DND-41 (cell line): ENCODE data around the gene TMEM92.

ENCODE experiments used
- ATAC-seq: fragments of 200-7000 bp; cut with Tn5 transposase; 3 replicates; pipeline ENCODE4 v1.9.1; 2021; ENCODE audit warnings: low read depth; ENCODE audit not compliant: insufficient read depth
- DNase-seq: peaks from one replicate; pipeline ENCODE4 v3.0.0-alpha.2; 2020
- H2AFZ ChIP-seq: 2 replicates; pipeline ENCODE4 v1.6.0; 2012; ENCODE audit warnings: low read depth, low read length
- H3K27ac ChIP-seq: 2 replicates; pipeline ENCODE4 v1.5.1; 2012; ENCODE audit warnings: low read length, inconsistent platforms
- H3K27me3 ChIP-seq: fragments of 200-600 bp; sonication (generic); 2 replicates; pipeline ENCODE4 v1.6.0; 2012; ENCODE audit warnings: low read length, mild to moderate bottlenecking, inconsistent platforms; ENCODE audit not compliant: insufficient read depth, poor library complexity
- H3K36me3 ChIP-seq: 2 replicates; pipeline ENCODE4 v1.5.1; 2012; ENCODE audit warnings: low read length, inconsistent platforms; ENCODE audit not compliant: insufficient read depth
- H3K4me1 ChIP-seq: 2 replicates; pipeline ENCODE4 v1.5.1; 2012; ENCODE audit warnings: mild to moderate bottlenecking, low read length; ENCODE audit not compliant: insufficient read depth
- H3K4me2 ChIP-seq: 2 replicates; pipeline ENCODE4 v1.6.0; 2012; ENCODE audit warnings: mild to moderate bottlenecking, moderate library complexity, low read length, inconsistent platforms; ENCODE audit not compliant: insufficient read depth
- H3K4me3 ChIP-seq, 2 experiments: fragments of 200-600 bp in 1 of 2; shearing (Covaris generic) in 1 of 2; 2 replicates each; pipeline ENCODE4 v1.5.1; 2012 to 2016; ENCODE audit warnings: inconsistent platforms in 2 of 2, low read length in 2 of 2, mild to moderate bottlenecking in 2 of 2, low read depth in 1 of 2, moderate library complexity in 1 of 2
- H3K79me2 ChIP-seq: 2 replicates; pipeline ENCODE4 v1.6.0; 2012; ENCODE audit warnings: low read length, inconsistent platforms; ENCODE audit not compliant: insufficient read depth
- H3K9ac ChIP-seq: 2 replicates; pipeline ENCODE4 v1.6.0; 2012; ENCODE audit warnings: low read depth, mild to moderate bottlenecking, inconsistent platforms, low read length, moderate library complexity
- H3K9me3 ChIP-seq: 2 replicates; pipeline ENCODE4 v1.5.1; 2012; ENCODE audit warnings: low read length, moderate library complexity, mild to moderate bottlenecking, inconsistent platforms; ENCODE audit not compliant: insufficient read depth, severe bottlenecking
- H4K20me1 ChIP-seq: 2 replicates; pipeline ENCODE4 v1.6.0; 2012; ENCODE audit warnings: low read length; ENCODE audit not compliant: insufficient read depth
- EZH2 ChIP-seq: IDR thresholded peaks from 3 replicates; pipeline ENCODE4 v1.6.1; 2012; ENCODE audit warnings: borderline replicate concordance, low read depth, mild to moderate bottlenecking, moderate library complexity, low read length, inconsistent platforms; ENCODE audit not compliant: severe bottlenecking
- TF ChIP-seq, protein P1 (sequence below): IDR thresholded peaks from 2 replicates; pipeline ENCODE4 v1.5.1; 2012; ENCODE audit warnings: borderline replicate concordance, low read length, moderate library complexity, mild to moderate bottlenecking; ENCODE audit not compliant: poor library complexity, severe bottlenecking; ENCODE audit errors: extremely low read depth

The TMEM92 gene

DNA sequence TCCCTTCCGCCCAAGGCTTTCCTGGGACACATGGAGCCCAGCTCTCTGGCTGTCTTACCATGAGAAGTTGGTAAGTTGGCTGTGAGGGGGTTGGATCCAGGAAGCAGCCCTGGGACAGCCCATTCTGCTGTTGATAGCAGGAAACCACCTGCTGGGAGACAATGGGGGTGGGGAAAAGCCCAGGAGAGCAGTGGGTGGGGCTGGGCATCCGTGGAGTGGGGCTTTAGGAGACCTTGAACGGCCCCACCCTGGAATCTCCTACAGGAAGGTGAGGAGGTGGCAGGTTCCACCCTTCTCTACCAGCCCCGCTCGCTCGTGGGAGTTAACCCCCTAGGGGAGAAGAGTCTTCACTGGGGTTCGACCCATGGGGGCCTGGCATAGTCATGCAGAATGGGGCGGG is 5.8 kb downstream of the TMEM92 start:
- H3K27me3 ChIP-seq: peaks cover 12% of the 10 kb centered on the region
- no peak for ATAC-seq
- H3K4me1 ChIP-seq: no peaks in the 10 kb centered on the region
- no peak overlapping the region for H3K9ac ChIP-seq
- H3K27ac ChIP-seq: no peak overlapping the region
- H3K36me3 ChIP-seq: no peaks in the 10 kb centered on the region
- TF ChIP-seq, protein P1, sequence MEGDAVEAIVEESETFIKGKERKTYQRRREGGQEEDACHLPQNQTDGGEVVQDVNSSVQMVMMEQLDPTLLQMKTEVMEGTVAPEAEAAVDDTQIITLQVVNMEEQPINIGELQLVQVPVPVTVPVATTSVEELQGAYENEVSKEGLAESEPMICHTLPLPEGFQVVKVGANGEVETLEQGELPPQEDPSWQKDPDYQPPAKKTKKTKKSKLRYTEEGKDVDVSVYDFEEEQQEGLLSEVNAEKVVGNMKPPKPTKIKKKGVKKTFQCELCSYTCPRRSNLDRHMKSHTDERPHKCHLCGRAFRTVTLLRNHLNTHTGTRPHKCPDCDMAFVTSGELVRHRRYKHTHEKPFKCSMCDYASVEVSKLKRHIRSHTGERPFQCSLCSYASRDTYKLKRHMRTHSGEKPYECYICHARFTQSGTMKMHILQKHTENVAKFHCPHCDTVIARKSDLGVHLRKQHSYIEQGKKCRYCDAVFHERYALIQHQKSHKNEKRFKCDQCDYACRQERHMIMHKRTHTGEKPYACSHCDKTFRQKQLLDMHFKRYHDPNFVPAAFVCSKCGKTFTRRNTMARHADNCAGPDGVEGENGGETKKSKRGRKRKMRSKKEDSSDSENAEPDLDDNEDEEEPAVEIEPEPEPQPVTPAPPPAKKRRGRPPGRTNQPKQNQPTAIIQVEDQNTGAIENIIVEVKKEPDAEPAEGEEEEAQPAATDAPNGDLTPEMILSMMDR: no peak
- TF ChIP-seq EZH2: no peak
- H4K20me1 ChIP-seq: no peaks in the 10 kb centered on the region; the same call in 1 of the 2 replicates
- H2AFZ ChIP-seq: no peak overlapping the region
- H3K4me2 ChIP-seq: no peak overlapping the region
- no peak overlapping the region for H3K4me3 ChIP-seq
- no peaks in the 10 kb centered on the region for H3K79me2 ChIP-seq
- no peaks in the 10 kb centered on the region for H3K9me3 ChIP-seq
- no peak for DNase-seq

DNA sequence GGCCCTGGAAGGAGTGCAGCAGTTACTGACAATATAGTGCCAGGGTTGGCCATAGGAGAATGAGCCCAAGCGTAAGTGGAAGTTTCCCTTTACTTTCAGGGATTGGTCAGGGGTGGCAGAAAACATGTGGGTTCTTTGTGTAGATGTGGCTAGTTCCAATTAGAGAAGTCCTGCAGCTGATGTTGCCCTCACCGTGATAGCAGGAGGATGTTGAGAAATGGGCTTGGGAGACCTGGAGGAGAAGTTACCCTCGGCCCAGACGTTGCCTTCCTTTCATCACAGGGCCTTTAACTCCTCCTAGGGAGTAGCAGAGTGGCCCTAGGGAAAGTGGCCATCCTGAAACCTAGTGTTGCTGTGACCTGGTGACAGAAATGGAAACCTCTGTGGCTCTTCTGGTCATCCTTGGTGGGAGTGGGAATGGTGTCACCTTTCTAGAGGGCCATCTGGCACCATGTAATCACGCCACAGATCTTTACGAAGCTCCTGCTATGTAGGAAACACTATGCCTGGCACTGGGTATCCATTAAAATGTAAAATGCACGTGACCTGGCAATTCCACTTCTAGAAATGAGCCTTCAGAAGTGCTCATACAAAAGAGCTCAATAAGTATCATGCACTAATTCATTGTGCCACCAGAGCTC is 6.7 kb downstream of the TMEM92 start:
- no peak for TF ChIP-seq EZH2
- TF ChIP-seq, protein P1: no peak
- H3K4me2 ChIP-seq: no peak overlapping the region
- no peaks in the 10 kb centered on the region for H3K79me2 ChIP-seq
- no peaks in the 10 kb centered on the region for H3K36me3 ChIP-seq
- DNase-seq (no peak), ATAC-seq (no peak)
- H3K9ac ChIP-seq: no peak overlapping the region
- no peak overlapping the region for H2AFZ ChIP-seq
- peaks cover 9% of the 10 kb centered on the region for H3K27me3 ChIP-seq
- H4K20me1 ChIP-seq: no peaks in the 10 kb centered on the region; the same call in 1 of the 2 replicates
- no peaks in the 10 kb centered on the region for H3K9me3 ChIP-seq
- H3K27ac ChIP-seq: no peak overlapping the region
- no peaks in the 10 kb centered on the region for H3K4me1 ChIP-seq
- H3K4me3 ChIP-seq: no peak overlapping the region

DNA sequence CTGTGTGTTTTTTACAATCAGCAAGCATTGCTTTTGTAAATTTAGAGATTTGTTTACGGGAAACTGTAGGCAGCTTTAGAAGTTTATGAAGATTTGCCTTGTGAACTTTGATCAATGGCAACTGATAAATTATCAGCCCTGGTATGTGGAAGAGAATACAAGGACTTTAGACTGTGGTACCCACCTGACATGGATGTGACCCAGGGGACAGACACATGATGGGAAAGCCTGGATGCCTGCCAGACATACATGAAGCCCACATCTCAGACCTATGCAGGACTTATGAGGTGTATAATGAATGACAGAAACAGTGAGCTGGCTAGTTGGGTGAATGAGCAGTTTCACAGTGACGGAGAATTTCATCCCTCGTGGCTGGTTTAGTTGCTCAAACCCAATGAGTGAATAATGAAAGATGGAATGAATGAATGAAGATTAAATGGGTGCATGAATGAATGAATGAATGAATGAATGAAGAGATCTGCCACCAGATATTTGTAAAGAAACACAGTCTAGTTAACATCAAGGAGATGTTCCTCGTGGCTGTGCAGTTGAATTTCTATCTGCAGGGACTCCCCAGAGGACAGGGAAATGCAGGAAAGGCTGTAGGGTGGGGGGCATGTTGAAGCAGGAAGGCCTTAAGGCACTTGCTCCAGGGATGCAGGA is 7.6 kb downstream of the TMEM92 start:
- ATAC-seq (no peak), DNase-seq (no peak)
- no peaks in the 10 kb centered on the region for H3K79me2 ChIP-seq
- no peaks in the 10 kb centered on the region for H3K36me3 ChIP-seq
- no peak for TF ChIP-seq EZH2
- TF ChIP-seq, protein P1: no peak
- H2AFZ ChIP-seq: no peak overlapping the region
- H3K27ac ChIP-seq: no peak overlapping the region
- no peaks in the 10 kb centered on the region; the same call in 1 of the 2 replicates for H4K20me1 ChIP-seq
- H3K9me3 ChIP-seq: no peaks in the 10 kb centered on the region
- peaks cover 9% of the 10 kb centered on the region for H3K27me3 ChIP-seq
- no peak overlapping the region for H3K4me2 ChIP-seq
- H3K4me3 ChIP-seq: no peak overlapping the region
- H3K4me1 ChIP-seq: no peaks in the 10 kb centered on the region
- no peak overlapping the region for H3K9ac ChIP-seq
